Epithelial cell of esophagus (primary cell): ENCODE results near the gene TMEM201.

Experiments used
- DNase-seq: peaks from one replicate; pipeline ENCODE4 v3.0.0; 2010; ENCODE audit warnings: low read depth
- H3K4me3 ChIP-seq: 2 replicates; pipeline ENCODE4 v1.5.1; 2011; ENCODE audit warnings: mild to moderate bottlenecking, low read length, control low read depth
- TF ChIP-seq, protein P1 (sequence below): IDR thresholded peaks from 2 replicates; pipeline ENCODE4 v1.5.1; 2011; ENCODE audit warnings: low read depth, mild to moderate bottlenecking, low read length, control low read depth, inconsistent platforms; ENCODE audit not compliant: insufficient read depth; ENCODE audit errors: missing control alignments

TMEM201 gene

DNA sequence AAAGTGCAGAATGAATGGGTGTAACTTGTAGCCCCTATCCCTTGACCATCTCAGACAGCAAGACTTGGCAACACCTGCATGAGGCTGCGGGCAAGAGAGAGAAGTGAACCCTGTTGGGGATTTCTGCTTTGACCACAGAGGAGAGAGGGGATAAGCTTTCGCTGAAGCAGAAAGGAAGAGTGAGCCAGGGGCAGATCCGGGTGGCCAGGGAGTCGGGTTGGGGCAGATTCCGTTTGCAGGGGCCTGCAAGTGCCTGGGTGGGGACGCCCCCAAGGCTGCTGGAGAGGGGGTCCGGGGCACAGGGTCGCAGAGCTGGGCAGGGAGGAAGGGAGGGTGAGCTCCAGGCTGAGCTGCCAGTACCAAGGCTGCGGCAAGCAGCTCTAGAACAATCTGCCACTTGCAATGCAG is 37.5 kb downstream of the TMEM201 start:
- DNase-seq = no peak
- H3K4me3 ChIP-seq = no peak overlapping the region
- TF ChIP-seq, protein P1, sequence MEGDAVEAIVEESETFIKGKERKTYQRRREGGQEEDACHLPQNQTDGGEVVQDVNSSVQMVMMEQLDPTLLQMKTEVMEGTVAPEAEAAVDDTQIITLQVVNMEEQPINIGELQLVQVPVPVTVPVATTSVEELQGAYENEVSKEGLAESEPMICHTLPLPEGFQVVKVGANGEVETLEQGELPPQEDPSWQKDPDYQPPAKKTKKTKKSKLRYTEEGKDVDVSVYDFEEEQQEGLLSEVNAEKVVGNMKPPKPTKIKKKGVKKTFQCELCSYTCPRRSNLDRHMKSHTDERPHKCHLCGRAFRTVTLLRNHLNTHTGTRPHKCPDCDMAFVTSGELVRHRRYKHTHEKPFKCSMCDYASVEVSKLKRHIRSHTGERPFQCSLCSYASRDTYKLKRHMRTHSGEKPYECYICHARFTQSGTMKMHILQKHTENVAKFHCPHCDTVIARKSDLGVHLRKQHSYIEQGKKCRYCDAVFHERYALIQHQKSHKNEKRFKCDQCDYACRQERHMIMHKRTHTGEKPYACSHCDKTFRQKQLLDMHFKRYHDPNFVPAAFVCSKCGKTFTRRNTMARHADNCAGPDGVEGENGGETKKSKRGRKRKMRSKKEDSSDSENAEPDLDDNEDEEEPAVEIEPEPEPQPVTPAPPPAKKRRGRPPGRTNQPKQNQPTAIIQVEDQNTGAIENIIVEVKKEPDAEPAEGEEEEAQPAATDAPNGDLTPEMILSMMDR = no peak

DNA sequence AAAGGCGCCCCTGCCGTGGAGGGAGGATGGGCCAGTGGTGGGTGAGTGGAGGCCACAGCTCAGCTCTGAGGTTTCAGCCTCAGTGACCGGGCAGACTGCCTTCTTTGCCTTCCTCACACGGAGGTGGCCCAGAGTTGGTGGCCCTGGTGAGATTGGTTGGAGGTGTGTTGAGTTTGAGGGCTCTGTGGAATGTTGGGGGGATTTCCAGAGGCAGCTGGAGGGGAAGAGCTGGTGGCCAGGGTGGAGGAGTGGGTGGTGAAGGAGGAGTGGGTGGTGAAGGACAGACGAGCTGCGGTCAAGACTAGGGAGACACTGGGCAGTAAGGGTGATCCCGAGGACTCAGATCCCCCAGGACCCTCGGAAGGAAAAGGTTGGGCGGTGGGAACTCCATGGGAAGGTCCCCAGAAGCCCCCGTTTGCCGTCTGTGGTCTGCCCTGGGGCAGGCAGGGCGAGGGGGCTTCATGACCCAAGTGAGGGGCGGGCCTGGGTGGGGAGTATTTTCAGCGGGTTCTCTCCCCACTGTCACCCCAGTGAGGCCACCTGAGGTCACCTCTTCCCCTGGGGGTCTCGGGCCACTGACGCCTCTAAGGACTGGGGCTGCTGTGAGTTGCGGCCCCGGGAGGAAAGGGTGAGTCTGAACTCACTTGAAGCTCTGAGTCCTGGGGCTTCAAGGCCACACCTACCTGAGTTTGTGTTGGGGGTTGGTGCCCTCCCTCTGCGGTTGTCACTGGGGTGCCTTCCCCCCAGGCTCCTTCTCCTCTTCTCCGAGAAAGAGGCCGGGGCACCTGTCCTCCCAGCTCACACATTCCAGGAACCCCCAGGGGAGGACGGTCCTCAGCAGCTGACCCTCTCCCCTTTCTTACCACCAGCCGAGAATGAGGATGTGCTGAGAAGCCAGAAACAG is 40.1 kb downstream of the TMEM201 start:
- no peak for DNase-seq
- no peak overlapping the region for H3K4me3 ChIP-seq
- TF ChIP-seq, protein P1 = no peak

DNA sequence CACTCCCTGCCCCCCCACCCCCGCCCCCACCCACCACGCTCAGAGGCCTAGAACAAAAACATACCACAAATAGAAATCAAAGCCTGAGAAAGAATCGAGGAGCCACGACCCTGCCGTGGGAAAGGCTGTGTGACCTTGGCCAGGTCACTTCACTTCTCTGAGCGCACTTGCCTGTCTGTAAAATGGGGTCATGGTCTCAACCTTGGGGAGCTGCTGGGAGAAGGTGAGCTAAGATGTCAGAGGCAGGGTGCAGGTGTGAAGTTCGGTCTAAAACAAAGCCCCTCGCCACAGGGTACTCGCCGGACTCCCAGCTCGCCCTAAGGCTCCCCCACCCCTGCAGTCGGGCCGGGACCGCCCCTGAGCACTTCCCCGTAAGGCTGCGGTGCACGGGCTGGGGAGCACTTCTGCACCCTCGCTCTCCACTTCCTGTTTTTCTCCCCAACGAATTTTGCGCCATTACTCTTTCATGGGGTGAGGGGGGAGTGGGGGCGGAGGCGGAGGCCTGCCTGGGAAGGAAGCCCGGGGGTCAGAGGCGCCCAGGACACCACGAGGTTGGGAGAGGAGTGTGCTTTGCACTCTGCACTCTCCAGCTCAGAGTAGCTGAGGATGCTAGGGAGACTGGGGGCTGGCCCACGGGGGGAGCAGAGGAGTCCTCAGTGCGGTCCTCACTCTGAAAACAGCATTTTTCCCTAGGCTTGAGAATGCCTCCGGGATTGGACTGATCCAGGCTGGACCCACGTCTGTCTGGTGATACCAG is 40.9 kb downstream of the TMEM201 start:
- DNase-seq = no peak
- H3K4me3 ChIP-seq = no peak overlapping the region
- TF ChIP-seq, protein P1 = no peak

DNA sequence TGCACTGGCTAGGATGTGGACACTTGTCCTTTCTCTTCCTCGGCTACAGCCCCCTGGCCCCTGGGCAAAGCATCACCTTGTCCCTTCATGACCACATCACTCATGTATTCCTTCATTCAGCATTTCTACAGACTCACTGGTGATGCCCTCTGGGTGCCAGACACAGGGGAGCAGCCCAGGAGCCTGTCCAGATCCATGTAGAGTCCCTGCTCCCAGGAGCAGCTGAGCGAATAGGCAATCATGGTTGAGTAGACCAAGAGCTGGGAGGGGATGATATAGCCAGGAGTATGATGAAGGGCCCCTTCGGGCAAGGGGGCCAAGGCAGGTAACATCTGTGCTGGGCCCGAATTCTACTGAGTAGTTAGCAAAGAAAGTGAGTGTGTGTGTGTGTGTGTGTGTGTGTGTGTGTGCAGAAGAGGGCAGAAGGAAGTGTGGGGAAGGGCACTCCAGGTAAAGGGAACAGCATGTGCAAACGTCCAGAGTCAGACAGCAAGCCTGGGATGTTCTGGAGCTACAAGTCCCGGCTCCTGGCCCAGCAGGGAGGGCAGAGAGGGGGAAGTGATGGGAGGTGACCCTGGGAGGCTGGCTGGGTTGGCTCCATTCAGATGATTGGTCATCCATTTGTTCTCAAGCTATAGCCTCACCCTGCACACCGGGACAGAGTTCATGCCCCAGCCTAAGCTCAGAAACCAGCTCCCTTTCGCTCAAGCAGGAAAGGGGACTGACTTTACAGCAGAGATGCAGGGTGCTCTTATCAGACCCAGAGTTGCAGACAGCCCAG is 41.8 kb downstream of the TMEM201 start:
- no peak overlapping the region for H3K4me3 ChIP-seq
- TF ChIP-seq, protein P1 = no peak
- DNase-seq = no peak

DNA sequence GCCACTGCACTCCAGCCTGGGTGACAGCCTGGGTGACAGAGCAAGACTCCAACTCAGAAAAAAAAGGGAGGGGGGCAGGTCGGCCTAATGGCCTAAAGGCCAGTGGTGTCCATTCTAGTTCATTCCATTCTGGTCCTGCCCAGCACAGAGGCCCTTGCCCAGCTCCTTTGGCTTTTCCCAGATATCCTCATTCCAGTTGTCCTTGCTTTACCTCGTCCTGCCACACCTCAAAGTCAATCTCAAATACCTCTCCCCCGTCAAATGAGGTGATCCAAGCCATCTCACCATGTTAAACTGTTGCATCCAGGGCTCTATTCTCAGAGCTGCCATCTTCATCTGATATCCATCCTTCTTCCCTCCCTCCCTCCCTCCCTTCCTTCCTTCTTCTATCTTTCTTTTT is 42.9 kb downstream of the TMEM201 start:
- TF ChIP-seq, protein P1 = no peak
- no peak overlapping the region for H3K4me3 ChIP-seq
- no peak for DNase-seq

DNA sequence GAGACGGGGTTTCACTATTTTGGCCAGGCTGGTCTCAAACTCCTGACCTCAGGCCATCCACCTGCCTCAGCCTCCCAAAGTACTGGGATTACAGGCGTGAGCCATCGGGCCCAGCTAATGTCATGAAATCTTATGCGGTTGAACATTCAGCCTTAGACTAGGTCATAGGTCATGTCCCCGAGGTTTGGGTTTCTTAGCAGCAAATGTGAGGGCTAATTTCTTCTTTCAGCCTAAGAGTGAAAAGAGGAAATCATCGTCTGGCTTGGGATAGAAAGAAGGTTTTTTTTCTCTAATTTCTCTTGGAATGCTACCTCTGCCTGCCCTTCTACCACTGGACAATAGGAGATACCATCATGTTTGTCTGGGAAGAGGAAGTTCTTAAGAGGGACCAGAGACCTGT is 44.8 kb downstream of the TMEM201 start:
- TF ChIP-seq, protein P1 = no peak
- no peak overlapping the region for H3K4me3 ChIP-seq
- DNase-seq = no peak
